ENCODE results near the gene ZNF283.

ZNF283 gene

GRCh38 chr19:43798546-43799409 is 28.3 kb upstream of the ZNF283 start (continued):
- TF ChIP-seq ZXDB (tag by site-specific recombination; IDR thresholded peaks at IDR 0.05) (peak; percentile 76), KLF9 (tag by site-specific recombination; IDR thresholded peaks at IDR 0.05; ENCODE audit: low read depth) (peak; percentile 98), ZSCAN16 (tag by site-specific recombination; IDR thresholded peaks at IDR 0.05) (no peak), WT1 (tag by site-specific recombination; IDR thresholded peaks at IDR 0.05) (peak; percentile 89), ZNF76 (tag by site-specific recombination; IDR thresholded peaks at IDR 0.05; ENCODE audit: borderline replicate concordance, low read depth) (peak; percentile 82), KLF8 (tag by site-specific recombination; IDR thresholded peaks at IDR 0.05) (peak; percentile 91), GFI1B (tag by site-specific recombination; IDR thresholded peaks at IDR 0.05) (no peak), ZNF830 (tag by site-specific recombination; IDR thresholded peaks at IDR 0.05; ENCODE audit: low read depth) (no peak), ZNF398 (tag by site-specific recombination; IDR thresholded peaks at IDR 0.05) (peak; percentile 92), ZNF544 (tag by site-specific recombination; IDR thresholded peaks at IDR 0.05) (0 out of 2 replicates have a peak, but pooled peaks have one; percentile 63), FEZF1 (tag by site-specific recombination; IDR thresholded peaks at IDR 0.05) (no peak), ZNF24 (tag by site-specific recombination; IDR thresholded peaks at IDR 0.05) (peak; percentile 83), ZBTB11 (tag by site-specific recombination; conservative IDR thresholded peaks at IDR 0.05; ENCODE audit: low read depth) (peak; percentile 13), ZNF596 (tag by site-specific recombination; IDR thresholded peaks at IDR 0.05) (no peak), ZNF26 (tag by site-specific recombination; IDR thresholded peaks at IDR 0.05) (no peak), ZFP41 (tag by site-specific recombination; IDR thresholded peaks at IDR 0.05; ENCODE audit: borderline replicate concordance) (no peak; the same call in 1 of the 2 replicates), ZNF626 (tag by site-specific recombination; IDR thresholded peaks at IDR 0.05) (no peak), OSR2 (tag by site-specific recombination; IDR thresholded peaks at IDR 0.05) (no peak), ZNF548 (tag by site-specific recombination; IDR thresholded peaks at IDR 0.05) (peak; percentile 73)
- TF ChIP-seq, protein P1, sequence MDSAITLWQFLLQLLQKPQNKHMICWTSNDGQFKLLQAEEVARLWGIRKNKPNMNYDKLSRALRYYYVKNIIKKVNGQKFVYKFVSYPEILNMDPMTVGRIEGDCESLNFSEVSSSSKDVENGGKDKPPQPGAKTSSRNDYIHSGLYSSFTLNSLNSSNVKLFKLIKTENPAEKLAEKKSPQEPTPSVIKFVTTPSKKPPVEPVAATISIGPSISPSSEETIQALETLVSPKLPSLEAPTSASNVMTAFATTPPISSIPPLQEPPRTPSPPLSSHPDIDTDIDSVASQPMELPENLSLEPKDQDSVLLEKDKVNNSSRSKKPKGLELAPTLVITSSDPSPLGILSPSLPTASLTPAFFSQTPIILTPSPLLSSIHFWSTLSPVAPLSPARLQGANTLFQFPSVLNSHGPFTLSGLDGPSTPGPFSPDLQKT (IDR thresholded peaks at IDR 0.05; ENCODE audit: borderline replicate concordance, low read depth, low read length), result no peak
- TF ChIP-seq, protein P2, sequence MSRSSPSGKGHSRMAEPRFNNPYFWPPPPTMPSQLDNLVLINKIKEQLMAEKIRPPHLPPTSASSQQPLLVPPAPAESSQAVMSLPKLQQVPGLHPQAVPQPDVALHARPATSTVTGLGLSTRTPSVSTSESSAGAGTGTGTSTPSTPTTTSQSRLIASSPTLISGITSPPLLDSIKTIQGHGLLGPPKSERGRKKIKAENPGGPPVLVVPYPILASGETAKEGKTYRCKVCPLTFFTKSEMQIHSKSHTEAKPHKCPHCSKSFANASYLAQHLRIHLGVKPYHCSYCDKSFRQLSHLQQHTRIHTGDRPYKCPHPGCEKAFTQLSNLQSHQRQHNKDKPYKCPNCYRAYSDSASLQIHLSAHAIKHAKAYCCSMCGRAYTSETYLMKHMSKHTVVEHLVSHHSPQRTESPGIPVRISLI (tag by site-specific recombination; IDR thresholded peaks at IDR 0.05), result peak; percentile 56; the same call in 1 of the 2 replicates
- TF ChIP-seq, protein P3, sequence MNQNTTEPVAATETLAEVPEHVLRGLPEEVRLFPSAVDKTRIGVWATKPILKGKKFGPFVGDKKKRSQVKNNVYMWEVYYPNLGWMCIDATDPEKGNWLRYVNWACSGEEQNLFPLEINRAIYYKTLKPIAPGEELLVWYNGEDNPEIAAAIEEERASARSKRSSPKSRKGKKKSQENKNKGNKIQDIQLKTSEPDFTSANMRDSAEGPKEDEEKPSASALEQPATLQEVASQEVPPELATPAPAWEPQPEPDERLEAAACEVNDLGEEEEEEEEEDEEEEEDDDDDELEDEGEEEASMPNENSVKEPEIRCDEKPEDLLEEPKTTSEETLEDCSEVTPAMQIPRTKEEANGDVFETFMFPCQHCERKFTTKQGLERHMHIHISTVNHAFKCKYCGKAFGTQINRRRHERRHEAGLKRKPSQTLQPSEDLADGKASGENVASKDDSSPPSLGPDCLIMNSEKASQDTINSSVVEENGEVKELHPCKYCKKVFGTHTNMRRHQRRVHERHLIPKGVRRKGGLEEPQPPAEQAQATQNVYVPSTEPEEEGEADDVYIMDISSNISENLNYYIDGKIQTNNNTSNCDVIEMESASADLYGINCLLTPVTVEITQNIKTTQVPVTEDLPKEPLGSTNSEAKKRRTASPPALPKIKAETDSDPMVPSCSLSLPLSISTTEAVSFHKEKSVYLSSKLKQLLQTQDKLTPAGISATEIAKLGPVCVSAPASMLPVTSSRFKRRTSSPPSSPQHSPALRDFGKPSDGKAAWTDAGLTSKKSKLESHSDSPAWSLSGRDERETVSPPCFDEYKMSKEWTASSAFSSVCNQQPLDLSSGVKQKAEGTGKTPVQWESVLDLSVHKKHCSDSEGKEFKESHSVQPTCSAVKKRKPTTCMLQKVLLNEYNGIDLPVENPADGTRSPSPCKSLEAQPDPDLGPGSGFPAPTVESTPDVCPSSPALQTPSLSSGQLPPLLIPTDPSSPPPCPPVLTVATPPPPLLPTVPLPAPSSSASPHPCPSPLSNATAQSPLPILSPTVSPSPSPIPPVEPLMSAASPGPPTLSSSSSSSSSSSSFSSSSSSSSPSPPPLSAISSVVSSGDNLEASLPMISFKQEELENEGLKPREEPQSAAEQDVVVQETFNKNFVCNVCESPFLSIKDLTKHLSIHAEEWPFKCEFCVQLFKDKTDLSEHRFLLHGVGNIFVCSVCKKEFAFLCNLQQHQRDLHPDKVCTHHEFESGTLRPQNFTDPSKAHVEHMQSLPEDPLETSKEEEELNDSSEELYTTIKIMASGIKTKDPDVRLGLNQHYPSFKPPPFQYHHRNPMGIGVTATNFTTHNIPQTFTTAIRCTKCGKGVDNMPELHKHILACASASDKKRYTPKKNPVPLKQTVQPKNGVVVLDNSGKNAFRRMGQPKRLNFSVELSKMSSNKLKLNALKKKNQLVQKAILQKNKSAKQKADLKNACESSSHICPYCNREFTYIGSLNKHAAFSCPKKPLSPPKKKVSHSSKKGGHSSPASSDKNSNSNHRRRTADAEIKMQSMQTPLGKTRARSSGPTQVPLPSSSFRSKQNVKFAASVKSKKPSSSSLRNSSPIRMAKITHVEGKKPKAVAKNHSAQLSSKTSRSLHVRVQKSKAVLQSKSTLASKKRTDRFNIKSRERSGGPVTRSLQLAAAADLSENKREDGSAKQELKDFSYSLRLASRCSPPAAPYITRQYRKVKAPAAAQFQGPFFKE (tag by site-specific recombination; IDR thresholded peaks at IDR 0.05; ENCODE audit: borderline replicate concordance), result no peak

Data from HEK293 (cell line).